22Rv1 (cell line): ENCODE results near the gene FHOD3.

Experiments
- H3K27ac ChIP-seq: fragments of 450-650 bp; 2 replicates; pipeline ENCODE4 v1.5.1; 2017
- ZFX ChIP-seq: fragments of 450-650 bp; IDR thresholded peaks from 2 replicates; pipeline ENCODE4 v1.6.1; 2017; ENCODE audit warnings: antibody characterized with exemption, borderline replicate concordance
- TF ChIP-seq, protein P1 (sequence below): fragments of 450-650 bp; IDR thresholded peaks from 2 replicates; pipeline ENCODE4 v1.5.1; 2017; ENCODE audit warnings: mild to moderate bottlenecking

Gene FHOD3

DNA sequence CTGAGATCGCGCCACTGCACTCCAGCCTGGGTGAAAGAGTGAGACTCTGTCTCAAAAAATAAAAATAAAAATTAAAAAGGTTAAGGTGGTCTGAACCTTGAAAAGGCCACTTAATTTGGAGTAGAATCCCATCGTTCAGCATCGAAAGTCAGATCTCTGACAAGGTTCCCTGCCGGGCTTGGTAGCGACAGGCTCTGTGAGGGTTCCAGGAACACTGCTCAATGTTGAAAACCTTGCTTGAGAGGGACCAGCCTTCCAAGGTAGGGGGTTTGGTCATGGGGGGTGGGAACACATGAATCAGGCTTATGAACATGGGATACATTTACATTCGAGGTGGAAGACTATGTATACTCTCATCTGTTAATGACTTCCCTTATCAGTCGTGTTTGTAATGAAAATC, 232.2 kb downstream of the FHOD3 start:
- H3K27ac ChIP-seq, result no peak overlapping the region
- TF ChIP-seq, protein P1, sequence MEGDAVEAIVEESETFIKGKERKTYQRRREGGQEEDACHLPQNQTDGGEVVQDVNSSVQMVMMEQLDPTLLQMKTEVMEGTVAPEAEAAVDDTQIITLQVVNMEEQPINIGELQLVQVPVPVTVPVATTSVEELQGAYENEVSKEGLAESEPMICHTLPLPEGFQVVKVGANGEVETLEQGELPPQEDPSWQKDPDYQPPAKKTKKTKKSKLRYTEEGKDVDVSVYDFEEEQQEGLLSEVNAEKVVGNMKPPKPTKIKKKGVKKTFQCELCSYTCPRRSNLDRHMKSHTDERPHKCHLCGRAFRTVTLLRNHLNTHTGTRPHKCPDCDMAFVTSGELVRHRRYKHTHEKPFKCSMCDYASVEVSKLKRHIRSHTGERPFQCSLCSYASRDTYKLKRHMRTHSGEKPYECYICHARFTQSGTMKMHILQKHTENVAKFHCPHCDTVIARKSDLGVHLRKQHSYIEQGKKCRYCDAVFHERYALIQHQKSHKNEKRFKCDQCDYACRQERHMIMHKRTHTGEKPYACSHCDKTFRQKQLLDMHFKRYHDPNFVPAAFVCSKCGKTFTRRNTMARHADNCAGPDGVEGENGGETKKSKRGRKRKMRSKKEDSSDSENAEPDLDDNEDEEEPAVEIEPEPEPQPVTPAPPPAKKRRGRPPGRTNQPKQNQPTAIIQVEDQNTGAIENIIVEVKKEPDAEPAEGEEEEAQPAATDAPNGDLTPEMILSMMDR, result no peak
- TF ChIP-seq ZFX, result no peak

DNA sequence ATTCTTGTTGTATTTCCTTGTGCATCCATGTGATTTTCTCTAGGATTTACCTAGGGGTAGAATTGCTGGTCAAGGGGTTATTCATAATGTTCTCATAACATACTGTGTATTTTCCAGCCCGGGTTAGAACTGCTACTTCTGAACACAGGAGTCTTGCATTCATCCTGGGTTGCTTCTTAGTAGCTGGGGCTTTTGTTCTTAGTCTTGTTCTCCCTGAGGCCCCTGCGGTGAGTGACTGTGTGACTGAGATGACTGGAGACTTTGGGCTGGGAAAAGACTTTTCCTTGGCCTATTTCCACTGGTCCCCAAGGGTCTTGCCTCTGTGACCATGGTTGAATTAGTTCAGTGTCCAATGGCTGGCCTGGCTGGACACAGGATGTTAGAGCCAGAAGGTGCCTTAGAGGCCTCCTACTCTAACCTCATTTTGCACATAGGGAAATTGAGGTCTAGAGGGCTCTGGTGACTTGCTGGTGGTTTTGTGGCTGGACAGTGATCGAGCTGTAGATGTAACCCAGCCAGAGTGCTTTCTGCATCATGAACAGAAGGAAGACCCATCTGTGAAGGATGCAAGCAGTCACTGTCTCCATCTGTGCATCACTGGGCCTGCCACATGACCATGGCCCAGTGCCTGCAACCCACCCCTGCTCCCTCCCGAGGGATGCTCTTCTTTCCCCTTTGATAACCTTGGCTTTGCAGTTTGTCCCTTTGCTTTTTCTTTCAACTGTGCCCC, 233.3 kb downstream of the FHOD3 start:
- H3K27ac ChIP-seq, result no peak overlapping the region
- TF ChIP-seq, protein P1, result no peak

DNA sequence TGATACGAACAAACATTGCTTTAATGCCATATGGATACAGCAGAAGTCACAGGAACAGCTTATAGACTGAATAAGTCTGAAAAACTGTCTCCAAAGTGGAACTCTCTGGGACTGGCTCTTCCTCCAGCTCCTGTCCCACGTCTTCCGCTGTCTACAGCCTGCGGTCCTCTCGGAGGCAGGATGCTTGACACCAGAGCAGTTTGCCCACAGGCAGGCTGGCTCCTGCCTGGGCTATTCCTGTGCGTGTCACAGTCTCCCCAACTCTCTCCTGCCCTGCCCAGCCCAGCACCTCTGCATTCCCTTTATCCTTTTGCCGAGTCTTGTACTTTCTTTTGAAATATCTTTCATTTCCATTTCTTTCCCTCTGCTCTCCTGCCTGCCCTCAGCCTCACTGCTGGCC, 234.1 kb downstream of the FHOD3 start:
- no peak overlapping the region for H3K27ac ChIP-seq
- TF ChIP-seq, protein P1, result no peak
- no peak for TF ChIP-seq ZFX

DNA sequence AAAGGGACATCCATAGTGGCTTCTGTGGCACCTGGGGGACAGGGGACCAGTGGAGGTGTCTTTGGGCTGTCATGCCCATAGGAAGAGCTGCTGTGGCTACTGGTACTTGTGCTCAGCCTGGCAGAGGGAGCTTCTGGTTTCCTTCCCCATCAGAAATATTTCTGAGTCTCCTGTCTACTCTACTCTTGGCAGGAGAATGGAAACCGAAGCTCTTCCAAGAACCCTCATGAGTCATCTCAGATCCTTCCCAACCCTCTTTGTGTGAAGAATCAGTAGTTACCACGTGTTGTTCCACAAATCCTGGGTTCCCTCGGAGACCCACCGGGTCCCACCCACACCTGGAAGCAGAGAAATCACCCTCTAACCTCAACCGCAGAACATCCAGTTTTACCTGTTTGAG, 234.9 kb downstream of the FHOD3 start:
- H3K27ac ChIP-seq, result no peak overlapping the region
- no peak for TF ChIP-seq ZFX
- TF ChIP-seq, protein P1, result no peak

DNA sequence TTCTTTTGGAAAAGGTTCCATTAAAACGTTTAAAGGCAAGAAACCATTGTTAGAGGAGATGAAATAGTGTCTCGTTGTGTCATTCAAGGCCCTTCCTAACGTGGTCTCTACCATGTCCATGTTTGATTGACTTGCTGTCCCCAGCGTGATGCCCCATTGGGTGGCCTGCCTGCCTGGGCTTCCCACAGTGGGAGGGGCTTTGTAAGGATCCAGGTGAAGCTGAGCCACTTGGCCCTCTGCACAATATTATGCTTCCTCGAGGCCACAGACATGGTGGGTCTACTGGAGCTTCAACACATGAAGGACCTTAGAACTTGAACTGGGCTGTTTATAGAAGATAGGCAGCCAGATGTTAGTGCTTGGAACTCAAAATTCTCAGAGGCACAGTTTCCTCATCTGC, 235.3 kb downstream of the FHOD3 start:
- TF ChIP-seq ZFX, result no peak
- no peak overlapping the region for H3K27ac ChIP-seq

DNA sequence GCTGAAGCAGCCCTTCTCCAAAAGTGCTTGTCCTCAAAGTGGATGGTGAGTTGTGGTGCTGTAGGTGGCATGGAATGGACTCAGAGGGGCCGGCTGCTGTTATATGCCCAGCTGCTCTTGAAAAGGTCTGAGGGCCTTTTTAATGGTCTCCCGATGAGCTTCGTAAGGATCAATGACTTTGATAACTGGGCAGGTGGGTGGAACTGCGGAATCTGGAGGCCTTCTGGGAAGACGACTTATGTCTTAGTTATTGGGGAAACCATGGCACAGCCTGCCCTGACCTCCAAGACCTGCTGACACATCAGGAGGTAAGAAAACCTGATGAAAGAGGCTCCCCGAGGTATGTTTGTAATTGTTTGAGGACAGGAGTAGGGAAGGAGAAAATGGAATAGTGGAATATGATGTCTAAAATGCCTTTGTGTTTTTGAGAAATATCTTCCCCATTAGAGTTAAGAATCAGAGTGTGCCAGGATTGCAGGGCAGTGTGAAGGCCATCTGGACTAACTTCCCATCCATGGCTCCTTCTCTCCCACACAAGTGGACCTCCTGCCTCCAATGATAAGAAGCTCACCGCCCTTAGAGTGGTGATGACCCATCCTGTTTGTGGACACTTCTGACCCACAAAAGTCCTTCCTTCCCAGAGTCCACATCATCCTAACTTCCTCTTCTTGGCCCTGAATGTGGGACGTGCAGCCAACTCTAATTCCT, 236.1 kb downstream of the FHOD3 start:
- TF ChIP-seq, protein P1, result no peak
- no peak for TF ChIP-seq ZFX
- H3K27ac ChIP-seq, result no peak overlapping the region

DNA sequence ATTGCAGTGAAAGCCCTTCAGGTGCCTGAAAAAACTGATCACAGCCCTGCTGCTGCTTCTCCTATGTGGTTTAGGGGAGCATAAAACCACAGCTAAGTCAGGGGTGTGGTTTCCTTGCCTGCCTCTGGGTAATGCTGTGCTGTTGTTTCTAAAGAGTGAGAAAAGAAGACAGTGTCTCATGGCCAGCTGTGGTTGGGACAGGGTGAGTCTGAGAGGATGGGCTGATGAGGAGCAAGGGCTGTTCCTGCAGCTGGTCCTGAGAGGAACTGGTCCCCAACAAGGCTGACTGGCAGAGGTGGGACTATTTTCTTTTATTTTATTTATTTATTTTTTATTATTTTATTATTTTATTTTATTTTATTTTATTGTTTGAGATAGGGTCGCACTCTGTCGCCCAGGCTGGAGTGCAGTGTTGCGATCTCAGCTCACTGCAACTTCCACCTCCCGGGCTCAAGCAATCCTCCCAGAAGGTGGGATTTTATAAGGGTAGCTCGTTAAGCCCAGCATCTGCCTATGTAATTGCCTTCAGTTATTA, 236.7 kb downstream of the FHOD3 start:
- no peak overlapping the region for H3K27ac ChIP-seq
- TF ChIP-seq, protein P1, result no peak
- TF ChIP-seq ZFX, result no peak
